HG03025 (cell line): ENCODE data around the gene CCDC32.

Source experiments
- ATAC-seq: cut with Tn5 transposase; IDR thresholded peaks from one replicate; pipeline ENCODE4 v1.9.1; 2021; ENCODE audit warnings: mild to moderate bottlenecking, moderate library complexity; ENCODE audit not compliant: unreplicated experiment, low FRiP score

Gene CCDC32

DNA sequence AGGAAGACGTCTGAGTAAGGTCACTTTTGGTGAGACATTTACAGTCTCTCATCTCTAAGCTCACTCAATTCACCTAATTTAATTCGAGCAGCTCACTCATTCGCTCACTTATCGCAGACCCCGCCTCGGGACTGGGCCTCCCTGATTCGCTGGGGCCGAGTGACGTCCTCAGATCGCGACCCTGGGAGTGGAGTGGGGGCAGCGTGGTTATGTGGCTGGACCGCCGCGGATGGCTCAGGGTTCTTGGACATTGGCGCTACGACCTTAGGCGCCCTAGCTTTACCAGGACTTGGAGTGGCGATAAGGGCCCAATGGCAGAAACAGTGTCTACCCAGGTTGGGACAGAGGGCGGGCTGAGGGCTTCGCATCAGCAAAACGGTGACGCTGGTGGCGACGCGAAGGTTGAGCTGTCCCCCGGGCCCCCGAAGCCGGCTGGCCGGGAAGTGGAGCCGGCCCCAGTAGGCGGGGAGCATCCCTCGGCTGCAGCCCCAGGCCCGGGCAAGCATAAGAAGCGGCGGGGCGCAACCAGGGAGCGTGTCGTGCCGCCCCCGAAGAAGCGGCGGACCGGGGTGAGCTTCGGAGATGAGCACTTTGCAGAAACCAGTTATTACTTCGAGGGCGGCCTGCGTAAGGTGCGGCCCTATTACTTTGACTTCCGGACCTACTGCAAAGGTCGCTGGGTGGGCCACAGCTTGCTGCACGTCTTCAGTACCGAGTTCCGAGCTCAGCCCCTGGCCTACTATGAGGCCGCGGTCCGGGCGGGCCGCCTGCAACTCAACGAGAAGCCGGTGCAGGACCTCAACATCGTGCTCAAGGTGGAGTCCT is 4.5 kb upstream of the CCDC32 start, which contains the start of gene RPUSD2:
RPUSD2 (plus strand) TSS at position 171 of the 825 bp plus-strand sequence; CDS start at position 210, 39 bp downstream.
- no peak for ATAC-seq

GRCh38 chr15:40567111-40567510 is 2.3 kb upstream of the CCDC32 start:
- no peak for ATAC-seq

DNA sequence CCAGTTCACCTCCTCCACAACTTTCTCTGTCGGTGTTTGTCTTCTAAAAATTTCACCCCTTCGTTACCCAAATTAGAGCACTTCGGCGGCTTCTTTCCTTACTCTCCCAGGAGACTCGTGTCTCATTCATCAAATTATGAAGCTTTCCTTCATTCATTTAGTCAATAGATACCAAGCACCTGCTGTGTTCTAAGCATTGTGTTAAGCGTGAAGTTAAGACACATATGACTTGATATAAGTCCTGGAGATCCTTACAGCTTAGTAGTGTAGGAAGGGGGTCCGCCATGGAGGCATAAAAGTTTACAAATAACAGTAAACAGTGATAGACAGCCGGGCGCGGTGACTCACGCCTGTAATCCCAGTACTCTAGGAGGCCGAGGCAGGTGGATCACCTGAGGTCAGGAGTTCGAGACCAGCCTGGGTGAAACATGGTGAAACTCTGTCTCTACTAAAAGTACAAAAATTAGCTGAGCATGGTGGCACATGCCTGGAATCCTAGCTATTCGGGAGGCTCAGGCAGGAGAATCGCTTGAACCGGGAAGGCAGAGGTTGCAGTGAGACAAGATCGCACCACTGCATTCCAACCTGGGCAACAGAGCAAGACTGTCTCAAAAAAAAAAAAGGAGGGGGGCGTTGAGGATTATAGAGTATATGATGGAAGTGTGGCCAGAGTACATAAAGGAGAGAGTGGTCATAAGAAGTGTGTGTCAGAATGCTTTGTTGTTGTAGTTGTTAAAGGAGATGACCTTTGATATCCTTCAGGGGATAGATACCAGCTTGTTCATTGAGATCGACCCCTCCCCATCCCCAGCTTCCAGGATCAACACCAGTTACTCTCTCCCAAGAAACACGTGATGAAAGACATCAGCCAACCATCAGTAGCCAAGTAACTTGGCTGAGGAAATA is 744 bp upstream of the CCDC32 start:
- ATAC-seq = no peak

DNA sequence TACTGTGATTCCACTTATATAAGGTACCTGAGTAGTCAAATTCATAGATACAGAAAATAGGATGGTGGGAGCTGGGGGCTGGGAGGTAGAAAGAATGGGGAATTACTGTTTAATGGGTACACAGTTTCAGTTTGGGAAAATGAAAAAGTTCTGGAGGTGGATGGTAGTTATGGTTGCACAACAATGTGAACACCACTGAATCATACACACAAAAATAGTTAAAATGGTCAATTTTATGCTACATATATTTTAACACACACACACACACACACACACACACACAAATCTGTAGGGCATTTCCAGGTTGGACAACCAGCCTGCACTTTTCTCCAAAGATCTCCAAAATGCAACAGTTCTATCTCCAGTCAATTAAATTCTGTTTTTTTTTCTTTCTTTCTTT is 1.4 kb downstream of the CCDC32 start:
- ATAC-seq = no peak

DNA sequence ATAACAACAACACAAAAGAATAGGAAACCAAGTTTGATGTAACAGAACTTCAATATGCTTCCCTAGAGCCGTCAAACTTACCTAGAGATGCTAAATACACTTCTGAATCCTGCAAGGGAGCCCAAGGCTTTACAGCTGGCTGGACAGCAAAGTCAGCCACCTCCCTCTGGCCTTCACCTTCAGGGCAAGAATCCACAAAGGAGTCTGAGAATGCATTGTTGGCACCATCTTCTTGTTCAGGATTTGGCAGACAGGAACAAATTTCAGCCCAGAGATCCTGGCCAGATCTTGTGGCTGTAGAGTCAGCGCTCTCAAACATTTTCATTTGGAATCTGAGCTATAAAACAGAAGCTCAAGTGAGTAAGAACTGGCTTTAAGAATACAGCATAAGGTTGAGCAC is 2.2 kb downstream of the CCDC32 start:
- ATAC-seq = no peak

GRCh38 chr15:40558952-40559742 is 5.7 kb downstream of the CCDC32 start:
- ATAC-seq = no peak

DNA sequence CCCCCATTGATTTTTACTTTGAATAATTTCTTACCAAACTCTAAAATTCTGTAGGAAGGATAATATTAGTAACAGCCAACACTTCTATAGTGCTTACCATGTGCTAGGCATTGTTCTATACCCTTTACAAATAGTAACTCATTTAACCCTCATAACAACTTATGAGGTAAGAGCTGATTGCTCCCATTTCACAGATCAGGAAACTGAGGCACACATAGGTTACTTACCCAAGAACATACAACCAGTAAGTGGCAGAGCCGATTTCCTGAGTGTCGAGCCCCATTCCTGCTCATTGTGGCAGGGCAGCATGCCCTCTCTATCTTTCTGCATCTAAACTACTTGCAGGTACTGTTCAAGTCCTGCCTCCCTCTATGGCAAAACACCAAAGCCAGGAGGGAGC is 9.0 kb downstream of the CCDC32 start:
- ATAC-seq = no peak

DNA sequence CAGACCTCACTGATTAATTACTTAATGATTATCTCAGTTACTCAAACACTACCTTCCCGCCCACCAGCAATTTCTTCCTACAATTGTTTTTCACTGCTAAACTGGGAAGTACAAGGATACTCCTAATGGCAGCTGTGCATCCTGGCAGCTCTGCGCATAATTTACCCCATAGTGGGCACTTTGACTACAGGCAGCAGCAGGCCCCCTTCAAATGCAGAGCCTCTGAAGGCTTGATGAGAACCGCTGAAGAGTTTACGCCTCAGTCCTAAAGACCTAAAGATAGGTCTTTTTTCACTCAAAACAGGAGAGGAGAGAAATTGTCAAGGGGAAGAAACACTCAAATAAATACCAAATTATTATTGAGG is 10.7 kb downstream of the CCDC32 start:
- no peak for ATAC-seq

- peak; percentile 70 for ATAC-seq
These were observed 14.4 kb downstream of the CCDC32 start for GRCh38 chr15:40550341-40551037.

GRCh38 chr15:40549894-40550293 is 14.9 kb downstream of the CCDC32 start:
- no peak for ATAC-seq

GRCh38 chr15:40548610-40549009 is 16.2 kb downstream of the CCDC32 start:
- ATAC-seq = no peak

DNA sequence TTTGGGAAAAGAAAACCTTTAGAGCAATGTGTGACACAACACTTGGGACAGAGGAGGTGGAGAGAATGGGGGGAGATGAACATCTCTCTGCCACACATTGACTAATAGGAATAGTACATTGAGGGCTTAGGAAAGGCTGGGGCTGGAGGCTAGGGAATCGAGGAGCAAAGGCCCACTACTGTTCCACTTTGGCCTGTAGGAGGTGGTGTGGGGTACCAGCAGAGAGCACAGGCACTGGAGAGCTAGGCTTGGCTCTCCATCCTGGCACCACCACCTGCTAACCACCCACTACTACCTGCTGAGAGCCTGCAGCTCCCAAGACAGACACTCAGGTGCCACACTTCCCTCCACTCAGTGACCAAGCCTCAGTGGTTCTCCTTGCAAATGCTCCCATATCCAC is 19.4 kb downstream of the CCDC32 start:
- no peak for ATAC-seq

DNA sequence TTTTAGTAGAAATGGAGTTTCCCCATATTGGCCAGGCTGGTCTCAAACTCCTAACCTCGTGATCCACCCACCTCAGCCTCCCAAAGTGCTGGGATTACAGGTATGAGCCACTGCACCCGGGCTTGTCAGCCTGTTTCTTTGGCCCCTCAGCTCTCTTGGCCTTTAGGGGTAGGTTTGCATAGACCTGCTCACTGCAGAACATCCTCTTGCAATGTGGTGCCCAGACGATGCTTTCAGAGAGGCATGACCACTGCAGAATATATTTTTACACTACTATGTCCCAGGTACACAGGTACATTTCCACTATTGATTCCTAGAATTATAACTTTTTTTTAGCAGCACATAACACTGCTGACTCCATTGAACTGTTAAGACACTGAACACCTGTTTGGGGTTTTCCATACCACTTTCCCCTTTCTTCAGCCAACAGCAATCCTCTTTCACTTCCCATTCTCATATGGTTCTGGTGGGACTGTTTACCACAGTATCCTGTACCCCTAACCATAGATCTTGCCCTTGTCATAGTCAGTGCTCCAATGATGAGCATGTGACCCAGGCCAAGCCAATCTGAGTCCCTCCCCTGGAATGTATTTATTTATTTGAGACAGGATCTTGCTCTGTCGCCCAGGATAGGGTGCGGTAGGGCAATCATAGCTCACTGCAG is 21.1 kb downstream of the CCDC32 start:
- peak; percentile 60 for ATAC-seq

DNA sequence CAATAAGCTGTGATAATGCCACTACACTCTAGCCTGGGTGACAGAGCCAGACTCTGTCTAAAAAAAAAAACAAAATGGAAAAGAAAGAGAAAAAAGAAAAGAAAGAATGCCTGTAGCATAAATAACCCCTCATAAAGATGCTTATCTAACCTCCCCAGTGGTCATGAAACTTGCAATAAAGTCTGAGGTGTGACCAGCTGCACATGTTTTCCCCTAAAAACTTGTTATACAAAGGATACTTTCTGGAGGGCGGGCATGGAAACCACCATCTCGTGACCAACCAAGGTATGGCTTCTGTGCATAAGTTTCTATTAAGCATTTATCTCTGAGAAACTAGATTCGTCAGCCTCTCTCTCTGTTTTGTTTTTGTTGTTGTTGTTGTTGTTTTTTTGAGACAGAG is 21.8 kb downstream of the CCDC32 start:
- ATAC-seq = peak; percentile 43

DNA sequence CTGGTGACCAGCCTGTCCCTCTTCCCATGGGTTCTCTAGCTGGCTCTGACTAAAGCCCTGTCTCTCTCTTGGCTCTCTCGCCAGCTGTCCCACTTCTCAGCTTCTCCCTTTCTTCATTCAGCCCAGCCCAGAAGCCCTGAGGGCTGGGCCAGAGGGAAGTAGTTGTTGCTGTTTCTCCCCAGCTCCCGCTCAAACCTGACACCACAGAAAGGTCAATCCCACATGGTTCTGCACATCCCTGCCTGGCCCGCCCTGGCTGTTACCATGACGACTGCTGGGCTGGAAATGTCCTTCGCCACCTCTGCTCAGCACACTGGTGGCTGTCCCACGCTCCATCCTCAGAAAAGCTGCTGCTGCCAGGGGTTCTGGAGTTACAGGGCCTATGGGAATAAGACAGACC is 25.9 kb downstream of the CCDC32 start:
- no peak for ATAC-seq

- no peak for ATAC-seq
These were observed 28.3 kb downstream of the CCDC32 start for GRCh38 chr15:40536501-40536900.

GRCh38 chr15:40534371-40534770 is 30.5 kb downstream of the CCDC32 start:
- no peak for ATAC-seq

DNA sequence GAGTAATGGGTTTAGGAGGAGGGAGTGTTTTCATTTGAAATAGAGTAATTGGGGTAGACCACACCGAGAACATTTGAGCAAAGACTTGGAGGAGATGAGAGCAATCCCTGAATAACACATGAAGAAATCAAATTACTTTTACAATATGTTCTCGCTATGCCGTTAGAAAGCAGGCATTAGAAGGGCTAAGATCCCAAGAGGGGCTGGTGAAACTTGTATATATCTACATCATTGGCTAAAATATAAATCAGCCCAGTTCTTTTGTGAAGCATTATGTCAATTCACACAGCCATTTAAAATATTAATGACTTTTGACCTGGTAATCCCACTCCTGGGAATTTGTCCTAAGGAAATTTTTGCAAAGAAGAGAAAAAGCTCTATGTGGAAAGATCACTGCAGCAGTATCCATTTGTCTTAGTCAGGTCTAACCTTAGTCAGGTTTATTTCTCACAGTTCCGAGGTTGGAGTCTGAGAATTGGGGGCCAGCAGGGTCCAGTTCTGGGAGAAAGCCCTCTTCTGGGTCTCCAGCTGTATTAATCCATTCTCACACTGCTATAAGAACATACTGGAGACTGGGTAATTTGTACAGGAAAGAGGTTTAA is 31.0 kb downstream of the CCDC32 start:
- no peak for ATAC-seq

DNA sequence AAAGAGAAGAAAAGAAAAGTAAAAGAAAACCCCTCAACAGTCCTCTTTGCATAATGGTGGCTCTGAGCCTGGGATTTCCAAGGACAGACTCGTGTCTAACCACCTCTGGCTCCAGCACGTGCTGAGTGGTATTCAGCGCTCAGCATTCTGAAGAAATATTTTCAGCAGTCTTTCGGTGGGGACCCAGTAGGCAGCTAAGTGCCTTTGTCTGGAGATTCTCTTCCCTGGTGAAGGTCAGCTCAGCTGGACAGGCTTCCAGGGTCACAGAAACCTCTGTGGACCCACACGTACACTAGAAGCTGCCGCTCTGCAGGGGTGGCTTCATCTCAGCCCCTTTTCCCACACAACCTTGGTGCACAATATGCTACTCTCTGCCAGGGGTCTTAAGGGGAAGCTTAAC is 36.0 kb downstream of the CCDC32 start:
- no peak for ATAC-seq
